ENCODE results near the gene FAM81A. TPM values are rescaled to one million over a fixed set of nuclear protein-coding genes. Genes with fewer than 3 reads are reported as not detected.
"Not testable (repeated sequence)": the region's sequence is repeated elsewhere in the genome, so short reads cannot be mapped to it uniquely, and the experiment has no call there.

FAM81A gene
- total RNA-seq, 2 donors from 2014 or later, result 0.14 to 0.71 TPM

GRCh38 chr15:59424616-59425015 is 13.4 kb upstream of the FAM81A start:
- Histone ChIP-seq H3K36me3 (no peaks in the 10 kb centered on the region), H3K9me3 (peaks cover 4% of the 10 kb centered on the region), H3K27me3 (replicated peaks; ENCODE audit: insufficient read depth) (no peaks in the 10 kb centered on the region), H3K27ac (no peak overlapping the region), H3K4me3 (no peak overlapping the region), H3K4me1 (ENCODE audit: control insufficient read depth in 1 of 2, low read depth in 2 of 2) (no peaks in the 10 kb centered on the region)
- no peak for ATAC-seq (ENCODE audit: insufficient number of reproducible peaks, low FRiP score, low read depth)
- no peak for DNase-seq (ENCODE audit: low spot score)
- TF ChIP-seq CTCF (IDR thresholded peaks at IDR 0.05), result no peak

GRCh38 chr15:59428898-59429297 is 9.1 kb upstream of the FAM81A start:
- H3K9me3 ChIP-seq; H3K4me3 ChIP-seq; H3K27me3 ChIP-seq (replicated peaks; ENCODE audit: insufficient read depth); ATAC-seq (ENCODE audit: insufficient number of reproducible peaks, low FRiP score, low read depth); H3K4me1 ChIP-seq (ENCODE audit: control insufficient read depth in 1 of 2, low read depth in 2 of 2); DNase-seq (ENCODE audit: low spot score); H3K36me3 ChIP-seq; H3K27ac ChIP-seq: not testable (repeated sequence)

GRCh38 chr15:59432389-59432788 is 5.6 kb upstream of the FAM81A start:
- no peak for ATAC-seq (ENCODE audit: insufficient number of reproducible peaks, low FRiP score, low read depth)
- Histone ChIP-seq H3K9me3 (peaks cover 4% of the 10 kb centered on the region), H3K4me1 (ENCODE audit: control insufficient read depth in 1 of 2, low read depth in 2 of 2) (peaks cover 4 to 8% of the 10 kb centered on the region in 2 donors), H3K4me3 (no peak overlapping the region), H3K27me3 (replicated peaks; ENCODE audit: insufficient read depth) (no peaks in the 10 kb centered on the region), H3K27ac (no peak overlapping the region), H3K36me3 (no peaks in the 10 kb centered on the region)
- no peak for TF ChIP-seq CTCF (IDR thresholded peaks at IDR 0.05)
- DNase-seq (ENCODE audit: low spot score), result no peak

GRCh38 chr15:59434481-59434880 is 3.5 kb upstream of the FAM81A start:
- TF ChIP-seq CTCF (IDR thresholded peaks at IDR 0.05), result no peak
- Histone ChIP-seq H3K9me3 (no peaks in the 10 kb centered on the region), H3K4me1 (ENCODE audit: control insufficient read depth in 1 of 2, low read depth in 2 of 2) (peaks cover 9 to 18% of the 10 kb centered on the region in 2 donors)

GRCh38 chr15:59436774-59437141 is 1.2 kb upstream of the FAM81A start:
- Histone ChIP-seq H3K4me3 (peak overlapping the region; percentile 73), H3K36me3 (no peaks in the 10 kb centered on the region), H3K27me3 (replicated peaks; ENCODE audit: insufficient read depth) (no peaks in the 10 kb centered on the region), H3K9me3 (no peaks in the 10 kb centered on the region), H3K4me1 (ENCODE audit: control insufficient read depth in 1 of 2, low read depth in 2 of 2) (peaks cover 9 to 18% of the 10 kb centered on the region in 2 donors), H3K27ac (no peak overlapping the region)
- no peak for ATAC-seq (ENCODE audit: insufficient number of reproducible peaks, low FRiP score, low read depth)
- TF ChIP-seq CTCF (IDR thresholded peaks at IDR 0.05), result no peak
- DNase-seq (ENCODE audit: low spot score), result no peak

More at GRCh38 chr15:59434481-59434880, 3.5 kb upstream of the FAM81A start:
- H3K27ac ChIP-seq, result no peak overlapping the region
- DNase-seq (ENCODE audit: low spot score) (no peak), ATAC-seq (ENCODE audit: insufficient number of reproducible peaks, low FRiP score, low read depth) (no peak)
- no peaks in the 10 kb centered on the region for H3K36me3 ChIP-seq
- H3K27me3 ChIP-seq (replicated peaks; ENCODE audit: insufficient read depth), result no peaks in the 10 kb centered on the region
- no peak overlapping the region for H3K4me3 ChIP-seq

- Histone ChIP-seq H3K36me3 (no peaks in the 10 kb centered on the region), H3K4me3 (peak overlapping the region; percentile 73), H3K27me3 (replicated peaks; ENCODE audit: insufficient read depth) (no peaks in the 10 kb centered on the region), H3K27ac (no peak overlapping the region), H3K9me3 (no peaks in the 10 kb centered on the region), H3K4me1 (ENCODE audit: control insufficient read depth in 1 of 2, low read depth in 2 of 2) (peaks cover 9 to 18% of the 10 kb centered on the region in 2 donors)
- DNase-seq (ENCODE audit: low spot score), result no peak
- no peak for TF ChIP-seq CTCF (IDR thresholded peaks at IDR 0.05)
- ATAC-seq (ENCODE audit: insufficient number of reproducible peaks, low FRiP score, low read depth), result no peak
Observed at GRCh38 chr15:59437142-59437816, 707 bp upstream of the FAM81A start.
